LNCaP clone FGC (cell line): ENCODE data around the gene ITPKC.
A peak's percentile ranks its signal among the peaks of the same experiment; 100 is the strongest.

ENCODE experiments used
- DNase-seq: peaks from one replicate; pipeline ENCODE4 v3.0.0-alpha.2; 2011; ENCODE audit warnings: low read depth
- H3K4me3 ChIP-seq: 2 replicates; pipeline ENCODE4 v1.5.1; 2011; ENCODE audit warnings: mild to moderate bottlenecking, low read depth, low read length, control low read depth
- CTCF ChIP-seq: IDR thresholded peaks from 2 replicates; pipeline ENCODE4 v1.5.1; 2012; ENCODE audit warnings: mild to moderate bottlenecking; ENCODE audit not compliant: control insufficient read depth, insufficient read depth; ENCODE audit errors: extremely low read depth

The ITPKC gene

GRCh38 chr19:40713939-40714338 is 3.0 kb upstream of the ITPKC start:
- no peak for TF ChIP-seq CTCF
- no peak for DNase-seq
- H3K4me3 ChIP-seq = no peak overlapping the region

GRCh38 chr19:40714441-40715299 is 2.2 kb upstream of the ITPKC start:
- TF ChIP-seq CTCF = no peak
- peak overlapping the region; percentile 92 for H3K4me3 ChIP-seq
- peak; percentile 46 for DNase-seq

- DNase-seq = no peak
- peak overlapping the region; percentile 92 for H3K4me3 ChIP-seq
- TF ChIP-seq CTCF = no peak
Measured at GRCh38 chr19:40716031-40716481, 856 bp upstream of the ITPKC start.

- no peak for TF ChIP-seq CTCF
- H3K4me3 ChIP-seq = peak overlapping the region; percentile 92
- no peak for DNase-seq
Measured at GRCh38 chr19:40717325-40717879, 490 bp downstream of the ITPKC start.

- TF ChIP-seq CTCF = no peak
- DNase-seq = no peak
- peak overlapping the region; percentile 92 for H3K4me3 ChIP-seq
Measured at GRCh38 chr19:40717880-40718773, 1.2 kb downstream of the ITPKC start.

GRCh38 chr19:40718774-40719391 is 2.0 kb downstream of the ITPKC start:
- H3K4me3 ChIP-seq = peak overlapping the region; percentile 92
- no peak for DNase-seq
- no peak for TF ChIP-seq CTCF
